Kidney (tissue), 14 donors: ENCODE data around the gene EMC6. TPM values are rescaled to one million over a fixed set of nuclear protein-coding genes. Genes with fewer than 3 reads are reported as not detected.

Experiments used
- DNase-seq, 5 donors: peaks; one replicate each; pipeline ENCODE4 v3.0.0-alpha.2; 2013 to 2020
- FAIRE-seq: peaks from 2 replicates; lab custom pipeline; 2012; peaks lifted over from hg19 to GRCh38; lab: Jason Lieb, UNC
- H3K27ac ChIP-seq, 2 donors: one replicate each; pipeline ENCODE4 v1.7.0; 2013; ENCODE audit warnings: low read depth in 2 of 2, low read length in 2 of 2, inconsistent platforms in 1 of 2
- H3K27me3 ChIP-seq: one replicate; pipeline ENCODE4 v1.7.1; 2013; ENCODE audit warnings: low read length, inconsistent platforms; ENCODE audit not compliant: control insufficient read depth, insufficient read depth
- H3K36me3 ChIP-seq, 3 donors: one replicate each; pipeline versions ENCODE4 v1.7.0 to v1.7.1; 2013; ENCODE audit warnings: low read length in 3 of 3, control low read depth in 1 of 3, inconsistent platforms in 1 of 3; ENCODE audit not compliant: insufficient read depth in 3 of 3, control insufficient read depth in 2 of 3
- H3K4me1 ChIP-seq, 3 donors: one replicate each; pipeline versions ENCODE4 v1.7.0 to v1.7.1; 2013; ENCODE audit warnings: low read length in 3 of 3, inconsistent platforms in 1 of 3, low read depth in 1 of 3; ENCODE audit not compliant: control insufficient read depth in 2 of 3, insufficient read depth in 2 of 3
- H3K4me3 ChIP-seq, 3 donors: one replicate each; pipeline versions ENCODE4 v1.7.0 to v1.8.1; 2013; ENCODE audit warnings: low read length in 3 of 3, control low read depth in 1 of 3, inconsistent platforms in 1 of 3
- H3K9ac ChIP-seq, 3 donors: one replicate each; pipeline versions ENCODE4 v1.7.0 to v1.7.1; 2013; ENCODE audit warnings: low read length in 3 of 3, control low read depth in 1 of 3, inconsistent platforms in 1 of 3
- H3K9me3 ChIP-seq, 3 donors: one replicate each; pipeline versions ENCODE4 v1.7.0 to v1.7.1; 2013; ENCODE audit warnings: low read length in 3 of 3, control low read depth in 1 of 3, inconsistent platforms in 1 of 3; ENCODE audit not compliant: control insufficient read depth in 2 of 3, insufficient read depth in 1 of 3
- CTCF ChIP-seq: IDR thresholded peaks from 3 replicates; pipeline ENCODE4 v1.5.1; 2012; ENCODE audit warnings: mild to moderate bottlenecking, moderate library complexity, borderline replicate concordance; ENCODE audit not compliant: insufficient read depth; ENCODE audit errors: extremely low read depth
- intact Hi-C: fragments of 100-400 bp; cut with DNase I; formaldehyde crosslinking; loops from one replicate; pipeline ENCODE4 v1.11.1; 2022
- polyA plus RNA-seq: library from polyadenylated mRNA; stranded (reverse); fragments of 350-450 nt; fragmentation: Illumina TruSeq; extraction: RNeasy Lipid Tissue Mini Kit (QIAGEN cat#74804); gene quantifications from one replicate; pipeline ENCODE4 v1.2.3, GENCODE V29; 2014; ENCODE audit warnings: low read depth, low replicate concordance; ENCODE audit not compliant: insufficient read depth
- total RNA-seq: library from RNA; stranded (reverse); fragmentation: NEBNext Ultra II Directional; extraction: Animal tissue kit (Norgen Biotek cat#: 25700); gene quantifications from one replicate; pipeline ENCODE4 v1.2.1, GENCODE V29; 2021
- donor health status: control.
- donor health status: control.
- donor health status: control.
- donor health status: control.
- donor health status: control.
- donor health status: DM: yes; HTN: yes; CAD: no.
- donor health status: Normal renal cell carcinoma (clear cell type).

EMC6 gene
- total and polyA plus RNA-seq, 2 donors from 2014 or later: 25.6 to 77.1 TPM

- peaks cover 2 to 20% (median 15%) of the 10 kb centered on the region in 3 donors for H3K36me3 ChIP-seq
- intact Hi-C loops: no loop called here
- FAIRE-seq: no peak
Observed at GRCh38 chr17:3630781-3631180, 37.8 kb upstream of the EMC6 start.

GRCh38 chr17:3632287-3632686, 36.3 kb upstream of the EMC6 start:
- peaks cover 0 to 5% (median 0%) of the 10 kb centered on the region in 3 donors for H3K4me1 ChIP-seq
- no peak overlapping the region for H3K4me3 ChIP-seq
- no peaks in the 10 kb centered on the region for H3K9me3 ChIP-seq
- TF ChIP-seq CTCF: no peak
- H3K36me3 ChIP-seq: peaks cover 2 to 15% (median 14%) of the 10 kb centered on the region in 3 donors
- DNase-seq: no peak
- intact Hi-C loops: no loop called here
- H3K9ac ChIP-seq: no peak overlapping the region
- no peak overlapping the region for H3K27ac ChIP-seq
- no peaks in the 10 kb centered on the region for H3K27me3 ChIP-seq
- no peak for FAIRE-seq

More at GRCh38 chr17:3630781-3631180, 37.8 kb upstream of the EMC6 start:
- no peak for DNase-seq
- TF ChIP-seq CTCF: no peak
- Histone ChIP-seq H3K27me3 (no peaks in the 10 kb centered on the region), H3K27ac (no peak overlapping the region), H3K4me1 (peaks cover 0 to 2% (median 0%) of the 10 kb centered on the region in 3 donors), H3K9me3 (no peaks in the 10 kb centered on the region), H3K9ac (no peak overlapping the region), H3K4me3 (no peak overlapping the region)

- Histone ChIP-seq H3K27ac (peak overlapping the region; percentile 33 to 88), H3K4me1 (peaks cover 0 to 14% (median 3%) of the 10 kb centered on the region in 3 donors)
- FAIRE-seq: no peak
Observed at GRCh38 chr17:3635474-3636153, 33.0 kb upstream of the EMC6 start.

More at GRCh38 chr17:3635474-3636153, 33.0 kb upstream of the EMC6 start:
- no peak for TF ChIP-seq CTCF
- peak in 4 of 5 donors; percentile 54 to 75 (median 71) for DNase-seq
- no peaks in the 10 kb centered on the region for H3K27me3 ChIP-seq
- H3K9me3 ChIP-seq: no peaks in the 10 kb centered on the region
- intact Hi-C loops: no loop called here
- peak overlapping the region; percentile 50 to 84 (median 53) for H3K9ac ChIP-seq
- peaks cover 2 to 4% (median 4%) of the 10 kb centered on the region in 3 donors for H3K36me3 ChIP-seq
- peak overlapping the region; percentile 59 to 87 (median 69) for H3K4me3 ChIP-seq
